Natural killer cell (primary cell): Measurements from ENCODE around the gene DENND4B. TPM values are rescaled to one million over a fixed set of nuclear protein-coding genes. Genes with fewer than 3 reads are reported as not detected.

Experiments
- ATAC-seq, 3 donors: fragments of 150-1000 bp in 2 of 3; fragments of 200-7000 bp in 1 of 3; cut with Tn5 transposase; 1 replicate in 1 of 3; 2 replicates in 2 of 3; pipeline ENCODE4 v1.10.0; 2021; ENCODE audit warnings: mild to moderate bottlenecking in 2 of 3, moderate library complexity in 2 of 3
- DNase-seq, 2 donors: peaks; one replicate each; pipeline versions ENCODE4 v3.0.0 to v3.0.0-alpha.2; 2013 to 2021; ENCODE audit warnings: mixed read lengths in 1 of 2
- H3K27ac ChIP-seq: one replicate; pipeline ENCODE4 v1.5.1; 2013; ENCODE audit warnings: mild to moderate bottlenecking, low read length
- H3K27me3 ChIP-seq: one replicate; pipeline ENCODE4 v1.6.1; 2013; ENCODE audit warnings: low read length; ENCODE audit not compliant: control insufficient read depth, insufficient read depth
- H3K36me3 ChIP-seq: one replicate; pipeline ENCODE4 v1.6.1; 2013; ENCODE audit warnings: low read length; ENCODE audit not compliant: control insufficient read depth, insufficient read depth
- H3K4me1 ChIP-seq: one replicate; pipeline ENCODE4 v1.6.1; 2013; ENCODE audit warnings: low read length; ENCODE audit not compliant: control insufficient read depth, insufficient read depth
- H3K4me3 ChIP-seq: one replicate; pipeline ENCODE4 v1.5.1; 2013; ENCODE audit warnings: low read length
- H3K9me3 ChIP-seq: one replicate; pipeline ENCODE4 v1.6.1; 2013; ENCODE audit warnings: low read length; ENCODE audit not compliant: control insufficient read depth, insufficient read depth
- H3K27ac Mint-ChIP-seq, 2 donors: one replicate each; pipeline ENCODE4 v1.8.0; 2022; ENCODE audit warnings: mild to moderate bottlenecking in 2 of 2, mixed read lengths in 2 of 2, moderate library complexity in 1 of 2
- H3K27me3 Mint-ChIP-seq, 2 donors: one replicate each; pipeline ENCODE4 v1.8.0; 2022; ENCODE audit warnings: low read depth in 2 of 2, mixed read lengths in 2 of 2
- H3K36me3 Mint-ChIP-seq: one replicate; pipeline ENCODE4 v1.8.0; 2022; ENCODE audit warnings: mixed read lengths
- H3K4me1 Mint-ChIP-seq, 2 donors: one replicate each; pipeline ENCODE4 v1.8.0; 2022; ENCODE audit warnings: mixed read lengths in 2 of 2
- H3K4me3 Mint-ChIP-seq: one replicate; pipeline ENCODE4 v1.8.0; 2022; ENCODE audit warnings: mild to moderate bottlenecking, moderate library complexity, mixed read lengths
- H3K9me3 Mint-ChIP-seq, 2 donors: one replicate each; pipeline ENCODE4 v1.8.0; 2022; ENCODE audit warnings: mixed read lengths in 2 of 2
- WGBS: methylation state at CpG from one replicate; pipeline ENCODE4 v1.1.7; 2013; ENCODE audit warnings: missing lambda C conversion rate; ENCODE audit not compliant: insufficient coverage; 5-methylcytosine and 5-hydroxymethylcytosine counted together
- intact Hi-C: fragments of 100-400 bp; cut with micrococcal nuclease; formaldehyde crosslinking; loops from one replicate; pipeline ENCODE4 v1.14.2; 2022
- total RNA-seq, 4 donors: library from RNA; stranded (reverse); fragments of 120-200 nt in 1 of 4; gene quantifications; one replicate each; pipeline versions ENCODE4 v1.2.3 to v1.2.4, GENCODE V29; 2013 to 2022
- TF ChIP-seq, protein P1 (sequence below): fragments of 200-600 bp; IDR thresholded peaks from one replicate; pipeline ENCODE4 v1.8.0; 2022; ENCODE audit warnings: antibody characterized with exemption

The DENND4B gene
- total RNA-seq, 3 donors from 2014 or later (not counting 1 experiment from before 2014, with no cell fraction given): 244 to 322 (median 291) TPM

GRCh38 chr1:153936011-153936802 lies 10.3 kb downstream of the DENND4B start:
- H3K27ac Mint-ChIP-seq: no peak overlapping the region
- no peak overlapping the region for H3K27ac ChIP-seq
- TF ChIP-seq, protein P1, sequence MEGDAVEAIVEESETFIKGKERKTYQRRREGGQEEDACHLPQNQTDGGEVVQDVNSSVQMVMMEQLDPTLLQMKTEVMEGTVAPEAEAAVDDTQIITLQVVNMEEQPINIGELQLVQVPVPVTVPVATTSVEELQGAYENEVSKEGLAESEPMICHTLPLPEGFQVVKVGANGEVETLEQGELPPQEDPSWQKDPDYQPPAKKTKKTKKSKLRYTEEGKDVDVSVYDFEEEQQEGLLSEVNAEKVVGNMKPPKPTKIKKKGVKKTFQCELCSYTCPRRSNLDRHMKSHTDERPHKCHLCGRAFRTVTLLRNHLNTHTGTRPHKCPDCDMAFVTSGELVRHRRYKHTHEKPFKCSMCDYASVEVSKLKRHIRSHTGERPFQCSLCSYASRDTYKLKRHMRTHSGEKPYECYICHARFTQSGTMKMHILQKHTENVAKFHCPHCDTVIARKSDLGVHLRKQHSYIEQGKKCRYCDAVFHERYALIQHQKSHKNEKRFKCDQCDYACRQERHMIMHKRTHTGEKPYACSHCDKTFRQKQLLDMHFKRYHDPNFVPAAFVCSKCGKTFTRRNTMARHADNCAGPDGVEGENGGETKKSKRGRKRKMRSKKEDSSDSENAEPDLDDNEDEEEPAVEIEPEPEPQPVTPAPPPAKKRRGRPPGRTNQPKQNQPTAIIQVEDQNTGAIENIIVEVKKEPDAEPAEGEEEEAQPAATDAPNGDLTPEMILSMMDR: no peak
- no peaks in the 10 kb centered on the region for H3K9me3 Mint-ChIP-seq
- intact Hi-C loops: no loop called here
- no peak overlapping the region for H3K4me3 Mint-ChIP-seq
- peaks cover 14 to 28% of the 10 kb centered on the region in 2 donors for H3K4me1 Mint-ChIP-seq
- H3K4me1 ChIP-seq: peaks cover under 1% of the 10 kb centered on the region
- H3K36me3 ChIP-seq: peaks cover 84% of the 10 kb centered on the region
- H3K36me3 Mint-ChIP-seq: no peaks in the 10 kb centered on the region
- no peaks in the 10 kb centered on the region for H3K27me3 ChIP-seq
- no peak overlapping the region for H3K4me3 ChIP-seq
- H3K9me3 ChIP-seq: no peaks in the 10 kb centered on the region
- H3K27me3 Mint-ChIP-seq: no peaks in the 10 kb centered on the region
- DNase-seq (no peak), ATAC-seq (no peak)
- WGBS: 97% methylated on average over 12 of the region's 12 CpGs

GRCh38 chr1:153934746-153935145 lies 11.8 kb downstream of the DENND4B start:
- H3K9me3 Mint-ChIP-seq: no peaks in the 10 kb centered on the region
- no peak overlapping the region for H3K4me3 Mint-ChIP-seq
- TF ChIP-seq, protein P1: no peak
- WGBS: 98% methylated on average over 9 of the region's 9 CpGs
- no peaks in the 10 kb centered on the region for H3K27me3 Mint-ChIP-seq
- H3K4me1 ChIP-seq: no peaks in the 10 kb centered on the region
- no peaks in the 10 kb centered on the region for H3K36me3 Mint-ChIP-seq
- no peaks in the 10 kb centered on the region for H3K27me3 ChIP-seq
- H3K4me1 Mint-ChIP-seq: peaks cover 3 to 16% of the 10 kb centered on the region in 2 donors
- ATAC-seq (no peak), DNase-seq (no peak)
- H3K9me3 ChIP-seq: no peaks in the 10 kb centered on the region
- peaks cover 77% of the 10 kb centered on the region for H3K36me3 ChIP-seq
- intact Hi-C loops: no loop called here
- H3K27ac Mint-ChIP-seq: peak overlapping the region in 1 of 2 donors; percentile 49
- no peak overlapping the region for H3K27ac ChIP-seq
- no peak overlapping the region for H3K4me3 ChIP-seq

DNA sequence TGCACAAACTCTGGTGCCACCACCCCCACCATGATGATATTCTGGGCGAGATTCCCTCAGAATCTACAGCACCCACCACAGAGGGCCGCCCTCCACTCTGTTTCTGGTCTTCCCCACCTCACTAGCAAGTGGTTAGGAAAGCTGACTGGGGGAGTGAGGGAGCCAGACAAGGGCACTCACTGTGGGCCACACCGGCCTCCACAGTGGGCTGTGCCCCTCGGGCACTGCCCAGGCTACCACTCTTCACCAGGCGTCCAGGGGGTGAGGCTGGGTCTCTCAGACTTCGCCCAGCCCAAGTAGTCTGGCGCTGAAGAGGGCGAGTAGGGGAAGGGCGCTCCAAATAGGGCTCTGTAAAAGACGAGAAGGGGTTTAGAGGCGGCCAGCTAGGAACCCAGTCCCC lies 12.6 kb downstream of the DENND4B start:
- Mint-ChIP-seq H3K4me3 (no peak overlapping the region), H3K9me3 (no peaks in the 10 kb centered on the region), H3K4me1 (peaks cover under 1 to 11% of the 10 kb centered on the region in 2 donors), H3K36me3 (no peaks in the 10 kb centered on the region), H3K27me3 (no peaks in the 10 kb centered on the region), H3K27ac (peak overlapping the region in 1 of 2 donors; percentile 49)
- Histone ChIP-seq H3K4me3 (no peak overlapping the region), H3K27ac (no peak overlapping the region), H3K4me1 (no peaks in the 10 kb centered on the region), H3K9me3 (no peaks in the 10 kb centered on the region), H3K27me3 (no peaks in the 10 kb centered on the region), H3K36me3 (peaks cover 70% of the 10 kb centered on the region)
- intact Hi-C loops: no loop called here
- DNase-seq (no peak), ATAC-seq (no peak)
- WGBS: 99% methylated on average over 11 of the region's 11 CpGs
- TF ChIP-seq, protein P1: no peak

DNA sequence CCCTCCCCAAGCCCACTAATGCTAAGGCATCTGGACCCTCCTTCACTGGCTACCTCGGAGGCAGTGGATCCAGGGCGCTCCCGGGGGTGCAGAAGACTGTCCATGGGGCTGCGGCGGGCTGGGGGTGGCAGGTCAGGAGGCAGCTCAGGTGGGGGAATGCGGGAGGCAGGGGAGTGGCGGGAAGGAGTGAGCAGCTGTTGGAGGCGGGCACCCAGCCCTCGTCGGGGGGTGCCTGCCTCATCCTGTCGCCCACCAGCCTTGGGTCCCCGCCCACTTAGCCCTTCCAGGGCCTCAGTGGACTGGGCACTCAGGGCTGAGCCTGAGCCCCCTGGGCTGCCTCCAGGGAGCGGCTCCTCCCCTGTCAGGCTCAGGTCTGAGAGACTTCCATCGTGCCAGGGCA lies 13.1 kb downstream of the DENND4B start:
- intact Hi-C loops: no loop called here
- Histone ChIP-seq H3K27ac (no peak overlapping the region), H3K9me3 (no peaks in the 10 kb centered on the region), H3K4me3 (no peak overlapping the region), H3K4me1 (no peaks in the 10 kb centered on the region), H3K36me3 (peaks cover 69% of the 10 kb centered on the region), H3K27me3 (no peaks in the 10 kb centered on the region)
- WGBS: 94% methylated on average over 14 of the region's 14 CpGs
- no peaks in the 10 kb centered on the region for H3K27me3 Mint-ChIP-seq
- peaks cover 6 to 16% of the 10 kb centered on the region in 2 donors for H3K4me1 Mint-ChIP-seq
- H3K9me3 Mint-ChIP-seq: no peaks in the 10 kb centered on the region
- ATAC-seq (no peak), DNase-seq (no peak)
- TF ChIP-seq, protein P1: no peak
- no peaks in the 10 kb centered on the region for H3K36me3 Mint-ChIP-seq
- no peak overlapping the region for H3K27ac Mint-ChIP-seq
- no peak overlapping the region for H3K4me3 Mint-ChIP-seq
